ENCODE data around the gene CDC25B. TPM values are rescaled to one million over a fixed set of nuclear protein-coding genes. Genes with fewer than 3 reads are reported as not detected.

The CDC25B gene
- total and polyA plus RNA-seq, 2 of the 13 experiments (the other 11 are each of a cell fraction or from before 2014, with no cell fraction given), result 14.5 to 19.4 TPM

DNA sequence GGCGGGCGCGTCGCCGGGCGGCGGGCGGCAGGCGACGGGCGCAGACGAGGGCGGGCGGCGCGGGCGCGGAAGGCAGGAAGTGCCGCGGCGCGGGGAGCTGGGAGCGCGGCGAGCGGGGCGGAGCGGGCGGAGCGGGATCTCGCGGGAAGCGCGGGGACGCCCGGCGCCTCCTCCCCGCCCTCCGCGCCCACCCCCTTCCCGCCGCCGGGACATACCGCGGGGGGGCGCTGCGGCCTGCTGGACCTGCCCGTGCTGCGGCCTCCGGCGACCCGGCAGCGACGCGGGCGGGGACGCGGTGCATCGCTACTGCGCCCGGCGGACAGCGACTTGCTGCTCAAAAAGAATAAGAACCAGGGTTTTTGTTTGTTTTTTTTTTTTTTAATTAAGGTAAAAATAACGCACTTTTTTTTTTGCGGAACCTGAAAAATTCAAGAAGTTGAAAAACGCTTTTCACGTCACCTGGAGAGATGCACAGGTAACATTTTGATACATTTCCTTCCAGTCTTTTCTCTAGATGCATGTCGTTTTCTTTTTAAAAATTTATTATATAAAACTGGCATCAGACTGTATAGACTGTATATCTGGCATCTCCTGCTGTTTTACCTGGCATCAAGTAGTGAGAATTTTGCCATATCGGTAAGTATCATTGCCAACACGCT is 9.3 kb upstream of the CDC25B start, which contains the start of gene CENPB (continued):
- TF ChIP-seq NR0B2 (CRISPR knock-in tag; IDR thresholded peaks at IDR 0.05) (0 out of 2 replicates have a peak, but pooled peaks have one; percentile 29), GZF1 (CRISPR knock-in tag; IDR thresholded peaks at IDR 0.05) (no peak), ZNF550 (CRISPR knock-in tag; IDR thresholded peaks at IDR 0.05; ENCODE audit: borderline replicate concordance) (no peak), ZNF350 (CRISPR knock-in tag; IDR thresholded peaks at IDR 0.05; ENCODE audit: borderline replicate concordance, low read depth) (no peak), PAWR (CRISPR knock-in tag; IDR thresholded peaks at IDR 0.05; ENCODE audit: borderline replicate concordance) (no peak), HOXA3 (CRISPR knock-in tag; IDR thresholded peaks at IDR 0.05) (peak; percentile 88), SOX13 (IDR thresholded peaks at IDR 0.05) (no peak), SOX13 (CRISPR knock-in tag; conservative IDR thresholded peaks at IDR 0.05 in 1 of 2, IDR thresholded peaks at IDR 0.05 in 1 of 2) (peak in 1 of 2 experiments; percentile 40; a peak in 2 of 4 replicates), ZNF335 (CRISPR knock-in tag; IDR thresholded peaks at IDR 0.05) (no peak), KMT2A (CRISPR knock-in tag; IDR thresholded peaks at IDR 0.05) (peak; percentile 46; the same call in 1 of the 2 replicates), ZNF383 (CRISPR knock-in tag; IDR thresholded peaks at IDR 0.05; ENCODE audit: borderline replicate concordance) (no peak), ZSCAN30 (CRISPR knock-in tag; IDR thresholded peaks at IDR 0.05) (no peak), ZNF260 (CRISPR knock-in tag; IDR thresholded peaks at IDR 0.05; ENCODE audit: borderline replicate concordance, low read depth) (no peak), TP53 (CRISPR knock-in tag; conservative IDR thresholded peaks at IDR 0.05) (no peak), ZNF20 (CRISPR knock-in tag; IDR thresholded peaks at IDR 0.05) (no peak)
- TF ChIP-seq, protein P1, sequence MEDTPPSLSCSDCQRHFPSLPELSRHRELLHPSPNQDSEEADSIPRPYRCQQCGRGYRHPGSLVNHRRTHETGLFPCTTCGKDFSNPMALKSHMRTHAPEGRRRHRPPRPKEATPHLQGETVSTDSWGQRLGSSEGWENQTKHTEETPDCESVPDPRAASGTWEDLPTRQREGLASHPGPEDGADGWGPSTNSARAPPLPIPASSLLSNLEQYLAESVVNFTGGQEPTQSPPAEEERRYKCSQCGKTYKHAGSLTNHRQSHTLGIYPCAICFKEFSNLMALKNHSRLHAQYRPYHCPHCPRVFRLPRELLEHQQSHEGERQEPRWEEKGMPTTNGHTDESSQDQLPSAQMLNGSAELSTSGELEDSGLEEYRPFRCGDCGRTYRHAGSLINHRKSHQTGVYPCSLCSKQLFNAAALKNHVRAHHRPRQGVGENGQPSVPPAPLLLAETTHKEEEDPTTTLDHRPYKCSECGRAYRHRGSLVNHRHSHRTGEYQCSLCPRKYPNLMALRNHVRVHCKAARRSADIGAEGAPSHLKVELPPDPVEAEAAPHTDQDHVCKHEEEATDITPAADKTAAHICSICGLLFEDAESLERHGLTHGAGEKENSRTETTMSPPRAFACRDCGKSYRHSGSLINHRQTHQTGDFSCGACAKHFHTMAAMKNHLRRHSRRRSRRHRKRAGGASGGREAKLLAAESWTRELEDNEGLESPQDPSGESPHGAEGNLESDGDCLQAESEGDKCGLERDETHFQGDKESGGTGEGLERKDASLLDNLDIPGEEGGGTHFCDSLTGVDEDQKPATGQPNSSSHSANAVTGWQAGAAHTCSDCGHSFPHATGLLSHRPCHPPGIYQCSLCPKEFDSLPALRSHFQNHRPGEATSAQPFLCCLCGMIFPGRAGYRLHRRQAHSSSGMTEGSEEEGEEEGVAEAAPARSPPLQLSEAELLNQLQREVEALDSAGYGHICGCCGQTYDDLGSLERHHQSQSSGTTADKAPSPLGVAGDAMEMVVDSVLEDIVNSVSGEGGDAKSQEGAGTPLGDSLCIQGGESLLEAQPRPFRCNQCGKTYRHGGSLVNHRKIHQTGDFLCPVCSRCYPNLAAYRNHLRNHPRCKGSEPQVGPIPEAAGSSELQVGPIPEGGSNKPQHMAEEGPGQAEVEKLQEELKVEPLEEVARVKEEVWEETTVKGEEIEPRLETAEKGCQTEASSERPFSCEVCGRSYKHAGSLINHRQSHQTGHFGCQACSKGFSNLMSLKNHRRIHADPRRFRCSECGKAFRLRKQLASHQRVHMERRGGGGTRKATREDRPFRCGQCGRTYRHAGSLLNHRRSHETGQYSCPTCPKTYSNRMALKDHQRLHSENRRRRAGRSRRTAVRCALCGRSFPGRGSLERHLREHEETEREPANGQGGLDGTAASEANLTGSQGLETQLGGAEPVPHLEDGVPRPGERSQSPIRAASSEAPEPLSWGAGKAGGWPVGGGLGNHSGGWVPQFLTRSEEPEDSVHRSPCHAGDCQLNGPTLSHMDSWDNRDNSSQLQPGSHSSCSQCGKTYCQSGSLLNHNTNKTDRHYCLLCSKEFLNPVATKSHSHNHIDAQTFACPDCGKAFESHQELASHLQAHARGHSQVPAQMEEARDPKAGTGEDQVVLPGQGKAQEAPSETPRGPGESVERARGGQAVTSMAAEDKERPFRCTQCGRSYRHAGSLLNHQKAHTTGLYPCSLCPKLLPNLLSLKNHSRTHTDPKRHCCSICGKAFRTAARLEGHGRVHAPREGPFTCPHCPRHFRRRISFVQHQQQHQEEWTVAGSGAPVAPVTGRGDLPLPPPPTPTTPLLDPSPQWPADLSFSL (CRISPR knock-in tag; IDR thresholded peaks at IDR 0.05), result no peak
- TF ChIP-seq, protein P2, sequence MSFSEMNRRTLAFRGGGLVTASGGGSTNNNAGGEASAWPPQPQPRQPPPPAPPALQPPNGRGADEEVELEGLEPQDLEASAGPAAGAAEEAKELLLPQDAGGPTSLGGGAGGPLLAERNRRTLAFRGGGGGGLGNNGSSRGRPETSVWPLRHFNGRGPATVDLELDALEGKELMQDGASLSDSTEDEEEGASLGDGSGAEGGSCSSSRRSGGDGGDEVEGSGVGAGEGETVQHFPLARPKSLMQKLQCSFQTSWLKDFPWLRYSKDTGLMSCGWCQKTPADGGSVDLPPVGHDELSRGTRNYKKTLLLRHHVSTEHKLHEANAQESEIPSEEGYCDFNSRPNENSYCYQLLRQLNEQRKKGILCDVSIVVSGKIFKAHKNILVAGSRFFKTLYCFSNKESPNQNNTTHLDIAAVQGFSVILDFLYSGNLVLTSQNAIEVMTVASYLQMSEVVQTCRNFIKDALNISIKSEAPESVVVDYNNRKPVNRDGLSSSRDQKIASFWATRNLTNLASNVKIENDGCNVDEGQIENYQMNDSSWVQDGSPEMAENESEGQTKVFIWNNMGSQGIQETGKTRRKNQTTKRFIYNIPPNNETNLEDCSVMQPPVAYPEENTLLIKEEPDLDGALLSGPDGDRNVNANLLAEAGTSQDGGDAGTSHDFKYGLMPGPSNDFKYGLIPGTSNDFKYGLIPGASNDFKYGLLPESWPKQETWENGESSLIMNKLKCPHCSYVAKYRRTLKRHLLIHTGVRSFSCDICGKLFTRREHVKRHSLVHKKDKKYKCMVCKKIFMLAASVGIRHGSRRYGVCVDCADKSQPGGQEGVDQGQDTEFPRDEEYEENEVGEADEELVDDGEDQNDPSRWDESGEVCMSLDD (CRISPR knock-in tag; IDR thresholded peaks at IDR 0.05; ENCODE audit: borderline replicate concordance), result no peak

Measured in HepG2 (cell line).